ENCODE results near the gene NTN1.

DNA sequence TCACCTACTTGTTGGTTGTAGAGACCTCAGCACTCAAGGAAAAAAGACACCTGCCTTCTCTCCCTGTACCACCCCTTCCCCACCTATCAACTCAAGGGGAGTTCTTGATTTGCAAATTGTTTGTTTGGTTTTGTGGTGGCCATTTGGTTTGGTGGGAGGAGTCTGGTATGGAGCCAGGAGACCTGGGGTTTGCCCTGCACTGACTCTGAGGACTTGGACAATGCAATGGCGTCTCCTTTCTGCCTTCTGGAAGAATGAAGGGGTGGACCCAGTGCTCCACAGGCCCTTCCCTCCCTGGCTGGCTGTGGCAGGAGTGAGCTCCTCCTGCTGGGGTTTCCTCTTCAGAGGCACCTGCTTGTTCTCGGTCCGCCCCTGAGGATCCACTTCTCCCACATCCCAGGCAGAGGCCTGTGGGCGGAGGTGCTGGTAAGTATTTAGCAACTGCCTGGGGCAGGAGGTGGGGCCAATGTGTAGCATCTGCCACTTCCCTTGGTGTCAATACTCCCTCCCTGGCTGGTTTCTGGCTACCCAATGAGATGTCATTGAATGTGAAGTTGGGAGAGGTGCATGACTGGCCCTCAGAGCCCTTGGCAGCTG is 164.5 kb downstream of the NTN1 start:
- TF ChIP-seq, protein P1, sequence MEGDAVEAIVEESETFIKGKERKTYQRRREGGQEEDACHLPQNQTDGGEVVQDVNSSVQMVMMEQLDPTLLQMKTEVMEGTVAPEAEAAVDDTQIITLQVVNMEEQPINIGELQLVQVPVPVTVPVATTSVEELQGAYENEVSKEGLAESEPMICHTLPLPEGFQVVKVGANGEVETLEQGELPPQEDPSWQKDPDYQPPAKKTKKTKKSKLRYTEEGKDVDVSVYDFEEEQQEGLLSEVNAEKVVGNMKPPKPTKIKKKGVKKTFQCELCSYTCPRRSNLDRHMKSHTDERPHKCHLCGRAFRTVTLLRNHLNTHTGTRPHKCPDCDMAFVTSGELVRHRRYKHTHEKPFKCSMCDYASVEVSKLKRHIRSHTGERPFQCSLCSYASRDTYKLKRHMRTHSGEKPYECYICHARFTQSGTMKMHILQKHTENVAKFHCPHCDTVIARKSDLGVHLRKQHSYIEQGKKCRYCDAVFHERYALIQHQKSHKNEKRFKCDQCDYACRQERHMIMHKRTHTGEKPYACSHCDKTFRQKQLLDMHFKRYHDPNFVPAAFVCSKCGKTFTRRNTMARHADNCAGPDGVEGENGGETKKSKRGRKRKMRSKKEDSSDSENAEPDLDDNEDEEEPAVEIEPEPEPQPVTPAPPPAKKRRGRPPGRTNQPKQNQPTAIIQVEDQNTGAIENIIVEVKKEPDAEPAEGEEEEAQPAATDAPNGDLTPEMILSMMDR (IDR thresholded peaks at IDR 0.05; ENCODE audit: low read length), result no peak
- no peak for TF ChIP-seq EZH2 (IDR thresholded peaks at IDR 0.05; ENCODE audit: borderline replicate concordance, low read length)

All from OCI-LY1 (cell line).